Activated CD8-positive, alpha-beta memory T cell treated with anti-CD3 and anti-CD28 coated beads for 24 hours (primary cell): ENCODE results near the gene CYB5R4.

Source experiments
- DNase-seq: peaks from one replicate; pipeline ENCODE4 v3.0.0-alpha.2; 2020

The CYB5R4 gene

GRCh38 chr6:83859410-83860358, at the start of gene CYB5R4:
CYB5R4 (plus strand) TSS chr6:83859689; CDS start chr6:83859783, 94 bp downstream.
- peak; percentile 97 for DNase-seq

- no peak for DNase-seq
Observed at GRCh38 chr6:83812595-83812994, 46.9 kb upstream of the CYB5R4 start.

GRCh38 chr6:83815631-83816272, 43.7 kb upstream of the CYB5R4 start:
- no peak for DNase-seq

- no peak for DNase-seq
Observed at GRCh38 chr6:83822629-83823169, 36.8 kb upstream of the CYB5R4 start.

- DNase-seq, result no peak
Observed at GRCh38 chr6:83824388-83824801, 35.1 kb upstream of the CYB5R4 start.

GRCh38 chr6:83824831-83825230, 34.7 kb upstream of the CYB5R4 start:
- DNase-seq, result no peak

GRCh38 chr6:83827050-83827449, 32.4 kb upstream of the CYB5R4 start:
- no peak for DNase-seq

GRCh38 chr6:83838727-83839126, 20.8 kb upstream of the CYB5R4 start:
- DNase-seq, result no peak

GRCh38 chr6:83844170-83844569, 15.3 kb upstream of the CYB5R4 start:
- no peak for DNase-seq

GRCh38 chr6:83846291-83846690, 13.2 kb upstream of the CYB5R4 start:
- no peak for DNase-seq

GRCh38 chr6:83847179-83847578, 12.3 kb upstream of the CYB5R4 start:
- no peak for DNase-seq

- no peak for DNase-seq
Observed at GRCh38 chr6:83849127-83849526, 10.4 kb upstream of the CYB5R4 start.

GRCh38 chr6:83849610-83850009, 9.9 kb upstream of the CYB5R4 start:
- DNase-seq, result no peak

- DNase-seq, result no peak
Observed at GRCh38 chr6:83852528-83853177, 6.8 kb upstream of the CYB5R4 start.

- DNase-seq, result peak; percentile 58
Observed at GRCh38 chr6:83853178-83854000, 6.1 kb upstream of the CYB5R4 start, which contains the start of gene RIPPLY2. RIPPLY2 (plus strand) TSS chr6:83853360; CDS start chr6:83853417, 57 bp downstream.

GRCh38 chr6:83854001-83854501, 5.4 kb upstream of the CYB5R4 start:
- no peak for DNase-seq

- no peak for DNase-seq
Observed at GRCh38 chr6:83854766-83855165, 4.7 kb upstream of the CYB5R4 start.

GRCh38 chr6:83860359-83860755, 868 bp downstream of the CYB5R4 start:
- DNase-seq, result no peak

- no peak for DNase-seq
Observed at GRCh38 chr6:83860782-83861495, 1.4 kb downstream of the CYB5R4 start.

- DNase-seq, result no peak
Observed at GRCh38 chr6:83862776-83863471, 3.4 kb downstream of the CYB5R4 start.

- no peak for DNase-seq
Observed at GRCh38 chr6:83867043-83867442, 7.6 kb downstream of the CYB5R4 start.
